ENCODE data around the gene TXNDC12.

TXNDC12 gene

DNA sequence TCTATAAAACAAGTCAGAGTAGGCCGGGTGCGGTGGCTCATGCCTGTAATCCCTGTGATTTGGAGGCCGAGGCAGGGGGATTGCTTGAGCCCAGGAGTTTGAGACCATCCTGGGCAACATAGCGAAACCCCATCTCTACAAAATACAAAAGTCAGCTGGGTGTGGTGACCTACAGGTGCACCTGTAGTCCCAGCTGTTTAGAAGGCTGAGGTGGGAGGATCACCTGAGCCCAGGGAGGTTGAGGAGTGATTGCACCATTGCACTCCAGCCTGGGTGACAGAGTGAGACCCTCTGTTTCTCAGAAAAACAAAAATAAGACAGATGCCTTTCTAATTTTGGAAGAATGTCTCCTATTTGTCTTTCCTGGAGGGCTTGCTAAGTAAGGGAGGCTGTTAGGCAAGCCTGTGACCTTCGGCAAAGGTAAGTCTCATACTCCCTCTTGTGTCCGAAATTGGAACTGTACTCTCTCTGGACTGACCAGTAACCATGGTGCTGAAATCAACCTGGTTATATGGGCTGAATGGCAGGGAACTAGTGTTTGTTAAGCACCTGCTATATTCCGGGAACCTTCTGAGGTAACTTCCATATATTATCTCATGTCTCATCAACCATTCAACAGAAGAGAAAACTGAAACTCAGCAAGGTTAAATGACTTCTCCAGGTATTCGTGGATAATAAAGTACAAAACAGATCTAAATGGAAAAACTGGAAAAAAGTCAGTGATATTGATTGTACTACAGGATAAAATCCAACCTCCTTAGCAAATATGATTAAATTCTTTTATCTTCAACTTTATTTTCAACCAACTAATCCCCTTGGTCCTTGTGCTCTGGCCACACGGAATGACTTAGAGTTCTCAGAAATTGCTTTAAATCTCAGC, 52.7 kb downstream of the TXNDC12 start:
- peak in 2 of 3 donors; percentile 22 to 27 for DNase-seq (ENCODE audit: low read depth in 3 of 3, low spot score in 1 of 3)

DNA sequence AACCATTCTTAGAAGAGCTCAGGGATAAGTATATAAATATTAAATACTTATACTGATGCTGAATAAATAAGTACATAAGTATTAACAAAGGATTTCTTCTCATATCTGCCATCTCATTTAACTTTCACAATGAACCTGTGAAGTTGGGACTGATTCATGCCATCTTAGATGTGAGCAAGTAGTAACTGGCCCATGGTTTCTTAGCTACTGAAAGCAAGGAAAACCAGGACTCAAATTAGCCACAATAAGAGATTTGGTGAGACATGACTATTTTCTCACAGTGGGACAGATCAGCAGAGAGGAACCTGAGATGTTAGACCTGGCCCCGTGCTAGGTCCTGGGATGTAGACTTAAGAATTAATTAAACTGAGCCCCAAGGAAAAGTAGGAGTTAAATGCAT, 56.3 kb downstream of the TXNDC12 start:
- DNase-seq (ENCODE audit: low read depth in 3 of 3, low spot score in 1 of 3), result no peak

GRCh38 chr1:51997974-51998382, 57.0 kb downstream of the TXNDC12 start:
- no peak for DNase-seq (ENCODE audit: low read depth in 3 of 3, low spot score in 1 of 3)

- DNase-seq (ENCODE audit: low read depth in 3 of 3, low spot score in 1 of 3), result peak; percentile 35 to 82 (median 67)
Observed at GRCh38 chr1:51990478-51990965, 64.5 kb downstream of the TXNDC12 start, which contains the start of gene RAB3B. Gene RAB3B, minus strand, starts transcription at chr1:51990700. Its CDS starts 13,583 bp downstream, at chr1:51977117.

- DNase-seq (ENCODE audit: low read depth in 3 of 3, low spot score in 1 of 3), result no peak
Observed at GRCh38 chr1:51989582-51990477, 65.2 kb downstream of the TXNDC12 start.

GRCh38 chr1:51988254-51988653, 66.7 kb downstream of the TXNDC12 start:
- DNase-seq (ENCODE audit: low read depth in 3 of 3, low spot score in 1 of 3), result no peak

DNA sequence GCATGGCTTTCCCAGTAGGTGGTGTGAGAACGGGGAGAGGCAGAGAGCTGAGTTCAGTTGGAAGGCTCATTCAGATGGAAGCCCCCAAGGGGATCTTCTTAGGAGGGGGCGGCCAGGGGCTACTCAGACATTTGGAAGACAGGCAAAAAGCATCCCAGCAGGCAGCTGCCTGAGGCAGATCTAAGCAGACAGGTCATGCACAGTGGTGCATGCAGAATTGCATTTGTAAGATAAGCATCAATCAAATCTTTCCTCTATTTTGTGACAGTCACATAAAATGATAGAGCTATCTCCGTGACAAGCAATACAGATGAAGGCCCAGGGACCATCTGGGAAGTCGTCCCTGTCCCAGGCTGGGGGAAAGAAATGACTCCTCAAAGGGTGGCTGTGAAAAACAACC, 68.3 kb downstream of the TXNDC12 start:
- no peak for DNase-seq (ENCODE audit: low read depth in 3 of 3, low spot score in 1 of 3)

- DNase-seq (ENCODE audit: low read depth in 3 of 3, low spot score in 1 of 3), result no peak
Observed at GRCh38 chr1:51982161-51982560, 72.8 kb downstream of the TXNDC12 start.

- no peak for DNase-seq (ENCODE audit: low read depth in 3 of 3, low spot score in 1 of 3)
Observed at GRCh38 chr1:51981555-51981954, 73.4 kb downstream of the TXNDC12 start.

GRCh38 chr1:51978099-51978498, 76.9 kb downstream of the TXNDC12 start:
- DNase-seq (ENCODE audit: low read depth in 3 of 3, low spot score in 1 of 3), result no peak

DNA sequence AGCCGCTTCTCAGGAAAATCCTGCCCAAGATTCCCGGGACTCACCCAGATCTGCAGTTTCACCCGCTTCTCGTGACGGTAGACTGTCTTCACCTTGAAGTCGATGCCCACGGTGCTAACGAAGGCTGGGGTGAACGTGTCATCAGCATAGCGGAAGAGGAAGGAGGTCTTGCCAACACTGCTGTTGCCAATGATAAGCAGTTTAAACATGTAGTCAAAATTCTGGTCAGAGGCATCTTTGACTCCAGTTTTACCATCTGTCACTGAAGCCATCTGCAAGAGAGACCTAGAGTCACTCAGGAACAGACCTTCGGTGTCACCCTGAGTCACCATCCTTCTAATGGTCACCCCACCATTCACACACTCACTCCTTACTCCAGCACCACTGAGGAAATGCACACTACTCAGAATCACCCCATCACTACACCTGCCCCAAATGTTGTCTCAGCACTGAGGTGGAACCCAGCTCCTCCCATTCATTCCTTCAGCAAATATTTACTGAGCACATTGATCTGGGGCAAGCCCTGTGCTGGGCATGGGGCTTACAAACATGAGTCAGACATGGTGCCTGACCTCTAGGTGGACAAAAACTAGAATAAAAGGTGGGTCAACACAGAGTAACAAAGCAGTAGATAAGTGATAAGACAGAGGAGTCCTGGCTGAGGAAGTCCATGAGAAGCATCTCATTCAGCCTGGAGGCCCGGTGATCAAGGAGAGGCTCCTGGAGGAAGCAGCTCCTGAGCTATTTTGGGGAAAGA, 78.0 kb downstream of the TXNDC12 start:
- DNase-seq (ENCODE audit: low read depth in 3 of 3, low spot score in 1 of 3), result no peak

- no peak for DNase-seq (ENCODE audit: low read depth in 3 of 3, low spot score in 1 of 3)
Observed at GRCh38 chr1:51973587-51974474, 81.2 kb downstream of the TXNDC12 start.
